HEK293T (cell line): ENCODE results near the gene H1-8.

Experiments used
- CTCF ChIA-PET: fragments of 350-600 bp; formaldehyde crosslinking; extraction: SDS; loops from one replicate; lab custom pipeline; 2021; ENCODE audit warnings: antibody characterized with exemption, inconsistent platforms; lab: Yijun Ruan, JAX
- POLR2A ChIA-PET: fragments of 350-600 bp; formaldehyde crosslinking; extraction: SDS; loops from one replicate; lab custom pipeline; 2020; ENCODE audit warnings: antibody characterized with exemption, inconsistent platforms; lab: Yijun Ruan, JAX
- DNase-seq: peaks from one replicate; pipeline ENCODE4 v3.0.0; 2012; ENCODE audit warnings: mixed read lengths; ENCODE audit errors: extremely low spot score
- ARNT ChIP-seq: fragments of 450-650 bp; IDR thresholded peaks from 2 replicates; pipeline ENCODE4 v1.6.1; 2017; ENCODE audit warnings: mild to moderate bottlenecking
- BHLHE40 ChIP-seq: fragments of 450-650 bp; IDR thresholded peaks from 2 replicates; pipeline ENCODE4 v1.6.1; 2016; ENCODE audit warnings: mild to moderate bottlenecking, moderate library complexity, borderline replicate concordance
- CTBP1 ChIP-seq: fragments of 450-650 bp; IDR thresholded peaks from 2 replicates; pipeline ENCODE4 v1.6.1; 2016; ENCODE audit warnings: borderline replicate concordance
- ELF4 ChIP-seq: fragments of 450-650 bp; IDR thresholded peaks from 2 replicates; pipeline ENCODE4 v1.6.1; 2017; ENCODE audit warnings: antibody characterized with exemption
- FOXA1 ChIP-seq: fragments of 450-650 bp; IDR thresholded peaks from 2 replicates; pipeline ENCODE4 v1.6.1; 2016; ENCODE audit warnings: mild to moderate bottlenecking
- FOXK2 ChIP-seq: fragments of 450-650 bp; IDR thresholded peaks from 2 replicates; pipeline ENCODE4 v1.6.1; 2016; ENCODE audit warnings: mild to moderate bottlenecking
- FOXM1 ChIP-seq: fragments of 450-650 bp; IDR thresholded peaks from 2 replicates; pipeline ENCODE4 v1.6.1; 2017; ENCODE audit warnings: mild to moderate bottlenecking, borderline replicate concordance
- HDGF ChIP-seq: fragments of 450-650 bp; IDR thresholded peaks from 2 replicates; pipeline ENCODE4 v1.6.1; 2017; ENCODE audit warnings: antibody characterized with exemption, borderline replicate concordance
- L3MBTL2 ChIP-seq: fragments of 450-650 bp; conservative IDR thresholded peaks from 2 replicates; pipeline ENCODE4 v1.6.1; 2016; ENCODE audit warnings: mild to moderate bottlenecking
- LEF1 ChIP-seq: fragments of 450-650 bp; IDR thresholded peaks from 2 replicates; pipeline ENCODE4 v1.6.1; 2017; ENCODE audit warnings: mild to moderate bottlenecking, borderline replicate concordance
- NFRKB ChIP-seq: fragments of 450-650 bp; IDR thresholded peaks from 2 replicates; pipeline ENCODE4 v1.6.1; 2016; ENCODE audit warnings: mild to moderate bottlenecking, moderate library complexity
- SP1 ChIP-seq: fragments of 450-650 bp; IDR thresholded peaks from 2 replicates; pipeline ENCODE4 v1.6.1; 2017
- SUZ12 ChIP-seq: fragments of 450-650 bp; IDR thresholded peaks from 2 replicates; pipeline ENCODE4 v1.6.1; 2016; ENCODE audit warnings: mild to moderate bottlenecking
- TARDBP ChIP-seq: fragments of 450-650 bp; IDR thresholded peaks from 2 replicates; pipeline ENCODE4 v1.6.1; 2016
- ZNF384 ChIP-seq: fragments of 450-650 bp; IDR thresholded peaks from 2 replicates; pipeline ENCODE4 v1.6.1; 2016
- TF ChIP-seq, protein P1 (sequence below): fragments of 450-650 bp; IDR thresholded peaks from 2 replicates; pipeline ENCODE4 v1.6.1; 2016

H1-8 gene

DNA sequence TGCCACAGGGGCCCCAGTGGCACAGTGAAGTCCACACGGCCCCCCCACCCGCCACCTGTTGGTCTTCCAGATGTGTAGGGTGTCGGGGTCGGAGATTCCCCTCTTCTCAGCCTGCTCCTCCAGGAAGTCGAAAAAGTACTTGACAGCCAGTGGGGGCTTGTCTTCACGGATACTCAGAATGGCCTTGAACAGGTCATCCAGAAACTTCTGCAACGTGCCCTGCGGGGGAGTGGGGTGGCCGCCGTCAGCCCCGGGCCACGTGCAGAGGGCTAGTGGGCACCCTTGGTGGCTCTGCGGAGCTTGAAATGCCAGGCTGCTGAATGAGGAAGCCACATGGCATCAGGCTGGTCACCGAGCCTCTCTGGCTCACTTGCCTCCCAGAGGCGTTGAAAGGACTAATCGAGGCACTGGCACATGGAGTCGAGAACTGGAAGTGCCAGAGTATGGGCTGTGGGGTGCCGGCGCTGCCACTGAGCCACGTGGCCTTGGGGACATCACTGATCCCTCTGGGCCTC lies 16.6 kb downstream of the H1-8 start:
- no peak for DNase-seq
- TF ChIP-seq HDGF (no peak), BHLHE40 (no peak), FOXM1 (no peak), CTBP1 (no peak), ZNF384 (no peak), L3MBTL2 (no peak), NFRKB (no peak), ELF4 (no peak), LEF1 (no peak), SP1 (no peak), TARDBP (no peak), FOXA1 (no peak), ARNT (no peak), SUZ12 (no peak), FOXK2 (no peak)
- TF ChIP-seq, protein P1, sequence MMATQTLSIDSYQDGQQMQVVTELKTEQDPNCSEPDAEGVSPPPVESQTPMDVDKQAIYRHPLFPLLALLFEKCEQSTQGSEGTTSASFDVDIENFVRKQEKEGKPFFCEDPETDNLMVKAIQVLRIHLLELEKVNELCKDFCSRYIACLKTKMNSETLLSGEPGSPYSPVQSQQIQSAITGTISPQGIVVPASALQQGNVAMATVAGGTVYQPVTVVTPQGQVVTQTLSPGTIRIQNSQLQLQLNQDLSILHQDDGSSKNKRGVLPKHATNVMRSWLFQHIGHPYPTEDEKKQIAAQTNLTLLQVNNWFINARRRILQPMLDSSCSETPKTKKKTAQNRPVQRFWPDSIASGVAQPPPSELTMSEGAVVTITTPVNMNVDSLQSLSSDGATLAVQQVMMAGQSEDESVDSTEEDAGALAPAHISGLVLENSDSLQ, result no peak
- ChIA-PET CTCF (no interaction called here), POLR2A (no interaction called here)

DNA sequence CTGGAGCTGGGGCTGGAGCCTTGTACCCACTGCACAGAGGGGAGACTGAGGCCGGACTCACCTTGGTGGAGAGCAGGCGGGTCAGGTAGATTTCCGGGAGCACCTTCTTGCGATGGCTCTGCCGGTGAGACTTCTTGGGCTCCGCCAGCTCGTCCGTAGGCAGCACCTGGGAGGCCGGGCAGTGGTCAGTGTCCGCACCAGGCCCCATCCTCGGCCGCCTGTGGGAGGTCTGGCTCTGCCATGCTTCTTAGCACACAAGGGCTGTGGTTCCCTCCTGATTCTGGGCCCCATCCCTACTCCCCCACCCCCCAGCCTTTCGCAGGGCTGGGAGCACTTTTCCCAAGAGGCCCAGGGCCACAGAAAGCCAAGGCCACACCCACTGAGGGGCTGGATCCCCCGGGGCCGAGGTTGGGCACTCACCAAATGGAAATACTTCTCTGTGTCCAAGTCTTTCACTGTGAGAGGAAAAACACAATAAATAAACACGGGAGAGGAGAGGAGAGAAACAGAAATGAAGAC lies 17.4 kb downstream of the H1-8 start:
- DNase-seq, result no peak
- TF ChIP-seq LEF1 (no peak), CTBP1 (no peak), L3MBTL2 (no peak), FOXK2 (no peak), BHLHE40 (no peak), HDGF (no peak), TARDBP (no peak), FOXA1 (no peak), SUZ12 (no peak)
- TF ChIP-seq, protein P1, result no peak
- CTCF ChIA-PET, result no interaction called here
- POLR2A ChIA-PET, result no interaction called here

DNA sequence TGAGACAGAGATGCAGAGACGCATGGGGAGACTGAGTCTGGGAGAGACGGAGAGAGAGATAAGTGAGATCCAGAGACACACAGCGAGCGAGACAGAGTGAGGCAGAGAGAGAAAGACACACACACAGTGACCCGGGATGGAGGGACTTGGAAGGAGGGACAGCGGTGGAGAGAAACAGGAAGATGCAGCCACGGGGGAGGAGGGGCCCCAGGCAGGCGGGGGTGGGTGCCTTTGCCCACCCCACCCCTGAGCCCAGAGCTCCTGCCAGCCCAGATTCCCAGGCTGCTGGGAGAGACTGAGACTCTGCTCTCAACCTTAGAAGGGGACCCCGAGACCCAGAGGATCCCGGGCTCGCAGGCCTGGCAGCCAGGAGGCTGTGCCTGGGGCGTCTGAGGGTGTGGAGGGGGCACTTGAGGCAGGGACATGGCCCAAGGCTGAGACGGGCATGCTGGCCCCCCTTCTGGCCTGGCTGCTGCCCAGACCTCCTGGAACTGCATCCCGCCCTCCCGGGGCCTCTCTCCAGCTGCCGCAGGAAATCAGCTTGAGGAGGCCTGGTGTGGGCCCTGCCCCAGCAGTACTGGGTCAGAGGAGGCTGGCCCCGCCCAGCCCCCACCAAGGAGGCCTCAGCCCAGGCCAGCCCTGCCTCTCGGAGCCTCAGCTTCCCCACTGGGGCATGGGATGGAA lies 18.1 kb downstream of the H1-8 start:
- POLR2A ChIA-PET, result no interaction called here
- CTCF ChIA-PET, result no interaction called here
- TF ChIP-seq SUZ12 (no peak), CTBP1 (no peak), NFRKB (no peak), L3MBTL2 (no peak), ARNT (no peak)
- DNase-seq, result no peak

DNA sequence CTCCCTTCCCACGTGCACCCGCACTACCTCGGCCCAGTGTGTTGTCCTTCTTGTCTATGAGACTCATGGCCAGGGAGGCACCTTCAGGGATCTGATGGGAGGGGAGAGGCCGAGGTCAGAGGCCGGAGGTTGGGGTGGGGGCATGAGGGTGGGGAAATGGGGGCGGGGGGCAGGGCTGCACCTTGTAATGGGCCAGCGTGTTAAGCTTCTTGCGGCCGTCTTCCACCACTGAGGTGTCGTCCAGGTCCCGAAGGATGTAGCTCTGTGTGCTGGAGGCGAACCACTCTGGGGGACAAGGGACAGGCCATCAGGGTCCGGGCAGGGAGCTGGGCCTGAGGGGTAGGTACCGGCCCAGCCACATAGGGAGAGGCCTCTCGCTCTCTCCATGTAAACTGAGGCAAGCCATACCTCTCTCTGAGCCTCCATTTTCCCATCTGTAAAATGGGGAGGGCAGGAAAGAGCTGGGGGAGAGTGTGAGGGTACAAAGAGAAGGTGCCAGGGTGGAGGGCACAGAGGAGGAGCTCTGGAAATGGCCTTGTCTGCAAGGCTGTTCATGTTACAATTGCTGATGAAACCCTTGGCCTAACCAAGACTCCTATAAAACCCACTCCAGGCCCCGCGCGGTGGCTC lies 18.8 kb downstream of the H1-8 start:
- TF ChIP-seq ELF4 (no peak), BHLHE40 (no peak), FOXA1 (no peak), TARDBP (no peak), FOXM1 (no peak), HDGF (no peak), SP1 (no peak), CTBP1 (no peak), SUZ12 (no peak), L3MBTL2 (no peak), ZNF384 (no peak)
- TF ChIP-seq, protein P1, result no peak
- no peak for DNase-seq
- ChIA-PET CTCF (no interaction called here), POLR2A (no interaction called here)

DNA sequence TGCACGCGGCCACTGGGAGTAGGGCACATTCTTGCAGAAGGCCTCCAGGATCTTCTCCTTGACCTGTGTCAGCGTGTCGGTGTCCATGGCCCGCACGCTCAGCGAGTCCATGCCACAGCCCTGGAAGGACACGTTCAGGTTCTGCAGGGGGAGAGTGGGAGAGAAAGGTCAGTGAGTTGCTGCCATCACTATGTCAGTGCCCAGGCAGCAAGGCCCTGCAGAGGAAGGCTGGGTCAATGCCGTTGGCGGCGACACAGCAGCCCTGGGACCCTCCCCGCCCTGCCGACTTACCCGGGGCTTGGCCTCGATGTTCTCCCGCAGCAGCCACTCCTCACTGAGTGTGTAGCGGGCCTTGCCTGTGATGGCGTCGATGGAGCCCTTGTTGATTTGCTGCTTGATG lies 19.8 kb downstream of the H1-8 start:
- CTCF ChIA-PET, result no interaction called here
- DNase-seq, result no peak
- TF ChIP-seq SP1, result no peak
- no peak for TF ChIP-seq LEF1
- no peak for TF ChIP-seq L3MBTL2
- TF ChIP-seq ZNF384, result no peak
- no peak for TF ChIP-seq SUZ12
- no peak for TF ChIP-seq FOXK2
- TF ChIP-seq FOXA1, result no peak
- TF ChIP-seq ELF4, result no peak
- TF ChIP-seq HDGF, result no peak
- no peak for TF ChIP-seq FOXM1
- TF ChIP-seq CTBP1, result no peak
- TF ChIP-seq ARNT, result no peak
- no peak for TF ChIP-seq TARDBP
- no peak for TF ChIP-seq BHLHE40
- no peak for TF ChIP-seq NFRKB
- TF ChIP-seq, protein P1, result no peak
- POLR2A ChIA-PET, result no interaction called here
